ENCODE data around the gene ZP1.

DNA sequence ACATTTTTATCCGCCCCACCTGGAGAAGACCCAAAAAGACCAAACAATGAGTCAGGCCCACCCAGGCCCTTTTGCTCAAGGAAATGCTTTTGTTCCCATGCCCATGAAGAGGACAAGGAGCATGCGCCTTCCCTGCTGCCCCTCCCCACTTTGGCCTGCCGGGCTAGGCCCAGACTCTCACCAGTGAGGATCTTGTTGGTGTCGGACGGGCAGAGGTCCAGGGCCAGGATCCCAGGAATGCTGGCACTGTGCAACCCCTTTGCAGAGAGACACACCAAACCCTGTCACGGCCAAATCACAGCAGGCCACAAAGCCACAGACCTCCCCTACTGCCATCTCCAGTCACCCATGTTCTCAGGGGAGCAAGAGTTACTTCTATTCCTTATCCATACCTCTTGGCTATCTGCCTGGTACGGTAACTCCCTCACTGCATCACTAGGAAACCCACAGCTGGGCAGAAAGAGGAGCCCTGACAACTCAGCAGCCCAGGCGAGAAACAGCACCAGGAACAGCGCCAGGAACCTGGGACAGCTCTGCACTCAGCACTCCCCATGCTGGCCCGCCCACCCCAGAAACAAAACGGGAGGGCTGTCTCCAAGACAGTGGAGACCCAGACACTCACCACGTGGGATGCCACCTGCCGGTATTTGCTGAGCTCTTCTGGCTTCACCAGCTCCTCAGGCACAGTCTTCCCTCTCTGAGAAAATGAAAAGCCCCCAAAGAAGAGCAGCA lies 33.5 kb downstream of the ZP1 start:
- TF ChIP-seq NRF1 (IDR thresholded peaks at IDR 0.05; ENCODE audit: low read depth, low read length) (no peak), POLR2A (IDR thresholded peaks at IDR 0.05; ENCODE audit: control extremely low read depth in 1 of 2, low read depth in 2 of 2, low read length in 2 of 2) (no peak), RAD21 (IDR thresholded peaks at IDR 0.05 in 1 of 2, conservative IDR thresholded peaks at IDR 0.05 in 1 of 2; ENCODE audit: low read depth in 2 of 2, low read length in 2 of 2) (no peak), BACH1 (IDR thresholded peaks at IDR 0.05; ENCODE audit: low read length) (no peak), EP300 (IDR thresholded peaks at IDR 0.05; ENCODE audit: borderline replicate concordance in 1 of 2, low read depth in 2 of 2, low read length in 2 of 2) (no peak), GTF2F1 (IDR thresholded peaks at IDR 0.05; ENCODE audit: borderline replicate concordance, low read depth, low read length) (no peak), CREB1 (IDR thresholded peaks at IDR 0.05) (no peak), HDAC2 (IDR thresholded peaks at IDR 0.05; ENCODE audit: borderline replicate concordance in 1 of 2, low read depth in 2 of 2, low read length in 2 of 2) (no peak), CEBPB (IDR thresholded peaks at IDR 0.05; ENCODE audit: low read depth, low read length) (no peak)
- TF ChIP-seq, protein P1, sequence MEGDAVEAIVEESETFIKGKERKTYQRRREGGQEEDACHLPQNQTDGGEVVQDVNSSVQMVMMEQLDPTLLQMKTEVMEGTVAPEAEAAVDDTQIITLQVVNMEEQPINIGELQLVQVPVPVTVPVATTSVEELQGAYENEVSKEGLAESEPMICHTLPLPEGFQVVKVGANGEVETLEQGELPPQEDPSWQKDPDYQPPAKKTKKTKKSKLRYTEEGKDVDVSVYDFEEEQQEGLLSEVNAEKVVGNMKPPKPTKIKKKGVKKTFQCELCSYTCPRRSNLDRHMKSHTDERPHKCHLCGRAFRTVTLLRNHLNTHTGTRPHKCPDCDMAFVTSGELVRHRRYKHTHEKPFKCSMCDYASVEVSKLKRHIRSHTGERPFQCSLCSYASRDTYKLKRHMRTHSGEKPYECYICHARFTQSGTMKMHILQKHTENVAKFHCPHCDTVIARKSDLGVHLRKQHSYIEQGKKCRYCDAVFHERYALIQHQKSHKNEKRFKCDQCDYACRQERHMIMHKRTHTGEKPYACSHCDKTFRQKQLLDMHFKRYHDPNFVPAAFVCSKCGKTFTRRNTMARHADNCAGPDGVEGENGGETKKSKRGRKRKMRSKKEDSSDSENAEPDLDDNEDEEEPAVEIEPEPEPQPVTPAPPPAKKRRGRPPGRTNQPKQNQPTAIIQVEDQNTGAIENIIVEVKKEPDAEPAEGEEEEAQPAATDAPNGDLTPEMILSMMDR (IDR thresholded peaks at IDR 0.05; ENCODE audit: control extremely low read depth in 1 of 3, insufficient read depth in 1 of 3, low read depth in 1 of 3, low read length in 3 of 3) = no peak
